AML-193 (cell line): Measurements from ENCODE around the gene ZRANB2.
A peak's percentile ranks its signal among the peaks of the same experiment; 100 is the strongest.

Experiments
- DNase-seq, 2 experiments: peaks; one replicate each; lab custom pipeline; 2025; lab: John Stamatoyannopoulos, UW

ZRANB2 gene

DNA sequence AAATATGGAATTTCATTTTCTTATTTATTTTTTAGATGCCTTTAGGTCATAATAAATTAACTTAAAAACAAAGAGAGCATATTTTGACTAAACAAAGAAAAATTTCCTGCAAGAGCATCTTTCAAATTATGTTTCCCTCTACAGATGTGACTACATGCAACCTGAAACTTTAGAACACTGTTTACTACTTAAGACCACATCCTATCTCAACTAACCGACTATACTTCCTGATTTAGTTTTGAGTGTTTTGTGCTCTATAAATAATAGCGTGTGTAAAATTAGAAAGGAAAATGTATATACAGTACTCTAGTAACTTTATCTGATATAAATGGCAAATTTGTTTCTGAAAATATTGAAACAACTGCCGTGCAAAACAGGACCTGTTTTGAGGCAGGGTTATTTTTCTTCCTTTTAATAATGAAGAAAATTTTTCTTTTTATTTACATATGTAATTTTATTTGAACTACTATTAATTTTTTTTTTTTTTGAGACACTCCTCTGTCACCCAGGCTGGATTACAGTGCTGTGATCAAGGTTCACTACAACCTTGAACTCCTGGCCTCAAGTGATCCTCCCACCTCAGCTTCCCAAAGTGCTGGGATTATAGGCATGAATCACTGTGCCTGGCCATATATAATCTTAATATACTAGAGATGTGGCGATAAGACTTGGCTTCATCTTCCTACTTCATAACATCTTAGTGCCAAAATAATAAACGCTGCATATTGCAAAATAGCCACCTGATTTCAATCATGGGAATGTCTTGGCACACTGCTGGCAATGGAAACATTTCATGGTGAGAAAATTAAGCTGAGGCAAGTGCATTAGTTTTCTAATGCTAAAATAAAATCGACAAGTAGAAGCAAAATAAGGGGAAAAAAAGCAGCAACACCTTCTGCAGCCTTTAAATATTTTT lies 12.3 kb downstream of the ZRANB2 start:
- DNase-seq = no peak

DNA sequence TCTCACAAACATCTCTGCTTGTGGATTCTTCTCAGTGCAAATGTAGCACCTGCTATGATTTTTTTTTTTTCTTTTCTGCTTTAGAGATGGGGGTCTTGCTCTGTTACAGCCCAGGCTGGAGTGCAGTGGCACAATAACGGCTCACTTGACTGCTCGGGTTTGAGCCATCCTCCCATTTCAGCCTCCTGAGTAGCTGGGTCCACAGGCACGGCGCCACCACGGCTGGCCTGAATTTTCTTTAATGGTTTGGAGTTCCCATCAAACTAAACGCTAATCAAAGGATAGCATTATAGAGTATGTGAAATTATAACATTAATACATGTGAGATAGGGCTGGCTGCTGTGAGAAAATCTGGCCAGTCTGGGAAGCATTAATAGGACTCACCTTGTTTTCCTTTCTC lies 26.0 kb downstream of the ZRANB2 start:
- no peak for DNase-seq

DNA sequence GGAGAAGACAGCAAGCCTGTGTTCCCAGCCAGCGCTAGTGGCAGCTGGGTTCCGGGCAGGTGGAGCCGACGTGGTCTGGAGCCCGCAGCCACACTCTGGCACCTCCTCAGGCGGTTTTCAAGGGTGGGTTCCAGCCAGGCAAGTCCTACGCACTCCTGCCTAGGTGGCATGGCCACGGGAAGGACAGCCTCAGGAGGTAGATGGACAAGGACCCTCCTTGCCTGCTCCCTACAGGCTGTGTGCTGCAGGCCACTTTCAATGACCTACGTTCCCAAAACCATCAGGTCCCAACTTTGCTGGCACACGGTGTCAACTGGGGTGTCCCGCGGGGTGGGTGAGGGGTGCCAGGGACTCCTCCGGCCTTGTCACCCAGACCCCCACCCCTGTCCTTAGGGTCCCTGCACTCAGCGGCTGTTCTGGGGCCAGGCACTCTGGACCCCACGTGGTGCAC lies 26.5 kb downstream of the ZRANB2 start:
- no peak for DNase-seq

DNA sequence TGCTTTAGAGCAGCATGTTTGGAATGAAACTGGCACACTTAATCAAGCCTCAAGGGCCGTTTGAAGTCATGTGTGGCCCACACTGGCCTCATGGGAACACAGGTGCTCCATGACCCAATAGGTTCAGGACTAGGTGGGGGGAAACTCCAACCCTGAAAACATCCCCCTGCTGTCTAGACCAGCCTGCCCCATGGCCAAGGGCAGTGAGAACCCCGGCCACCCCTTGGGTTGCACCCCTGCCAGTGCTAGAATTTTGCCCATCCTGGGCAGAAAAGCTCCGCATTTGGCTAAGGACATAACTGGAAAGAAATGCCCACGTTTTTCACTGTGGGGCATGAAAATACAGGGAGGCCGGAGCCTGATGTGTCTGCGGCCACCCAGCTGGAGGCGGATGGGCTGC lies 27.1 kb downstream of the ZRANB2 start:
- no peak for DNase-seq

DNA sequence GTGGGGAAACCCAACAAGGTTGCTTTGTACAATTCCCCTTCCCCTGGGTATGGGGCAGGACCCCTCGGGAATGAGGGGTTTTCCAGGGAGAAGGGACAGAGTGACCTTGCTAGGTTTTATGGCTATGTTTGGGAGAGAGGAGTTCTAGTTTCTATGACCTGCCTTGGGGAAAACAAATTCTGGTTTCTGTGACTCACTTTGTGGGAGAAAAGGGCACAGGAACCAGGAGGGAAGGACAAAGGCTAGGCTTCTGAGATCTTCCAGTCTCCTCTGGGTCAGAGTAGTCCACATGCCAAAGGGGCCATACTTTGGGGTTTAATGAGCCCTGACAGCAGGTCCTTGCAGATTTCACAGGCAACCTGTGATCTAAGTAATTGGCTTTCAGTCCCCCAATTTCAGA lies 27.7 kb downstream of the ZRANB2 start:
- no peak for DNase-seq

DNA sequence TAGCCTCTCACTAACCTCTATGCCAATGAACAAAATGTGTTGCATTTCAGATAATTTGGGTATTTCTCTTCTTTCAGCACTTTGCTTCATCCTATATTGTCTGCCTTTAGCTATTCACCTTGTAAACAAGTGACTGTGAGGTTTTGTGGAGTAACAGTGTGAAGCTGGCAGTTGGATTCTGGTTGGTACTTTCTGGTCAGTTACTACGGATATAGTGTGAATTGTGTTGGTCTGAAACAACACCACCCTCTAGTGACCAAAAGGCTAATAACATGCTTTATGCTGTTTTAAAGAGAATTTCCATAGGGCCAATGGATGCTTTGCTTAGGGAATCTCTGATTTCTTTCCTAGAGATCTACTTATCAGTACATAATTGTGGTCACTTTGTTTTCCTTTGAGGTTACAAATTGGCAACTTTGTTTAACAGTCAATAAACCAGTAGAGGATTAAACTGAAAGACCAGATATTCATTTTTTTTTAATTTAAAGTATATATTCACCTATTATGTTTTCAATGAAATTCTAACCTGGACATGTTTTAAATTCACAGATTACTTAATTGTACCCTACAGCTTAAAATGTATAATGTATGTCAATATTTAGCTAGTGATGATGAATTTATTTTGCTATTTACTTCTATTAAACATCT lies 30.8 kb downstream of the ZRANB2 start:
- DNase-seq = peak; percentile 65 to 68

DNA sequence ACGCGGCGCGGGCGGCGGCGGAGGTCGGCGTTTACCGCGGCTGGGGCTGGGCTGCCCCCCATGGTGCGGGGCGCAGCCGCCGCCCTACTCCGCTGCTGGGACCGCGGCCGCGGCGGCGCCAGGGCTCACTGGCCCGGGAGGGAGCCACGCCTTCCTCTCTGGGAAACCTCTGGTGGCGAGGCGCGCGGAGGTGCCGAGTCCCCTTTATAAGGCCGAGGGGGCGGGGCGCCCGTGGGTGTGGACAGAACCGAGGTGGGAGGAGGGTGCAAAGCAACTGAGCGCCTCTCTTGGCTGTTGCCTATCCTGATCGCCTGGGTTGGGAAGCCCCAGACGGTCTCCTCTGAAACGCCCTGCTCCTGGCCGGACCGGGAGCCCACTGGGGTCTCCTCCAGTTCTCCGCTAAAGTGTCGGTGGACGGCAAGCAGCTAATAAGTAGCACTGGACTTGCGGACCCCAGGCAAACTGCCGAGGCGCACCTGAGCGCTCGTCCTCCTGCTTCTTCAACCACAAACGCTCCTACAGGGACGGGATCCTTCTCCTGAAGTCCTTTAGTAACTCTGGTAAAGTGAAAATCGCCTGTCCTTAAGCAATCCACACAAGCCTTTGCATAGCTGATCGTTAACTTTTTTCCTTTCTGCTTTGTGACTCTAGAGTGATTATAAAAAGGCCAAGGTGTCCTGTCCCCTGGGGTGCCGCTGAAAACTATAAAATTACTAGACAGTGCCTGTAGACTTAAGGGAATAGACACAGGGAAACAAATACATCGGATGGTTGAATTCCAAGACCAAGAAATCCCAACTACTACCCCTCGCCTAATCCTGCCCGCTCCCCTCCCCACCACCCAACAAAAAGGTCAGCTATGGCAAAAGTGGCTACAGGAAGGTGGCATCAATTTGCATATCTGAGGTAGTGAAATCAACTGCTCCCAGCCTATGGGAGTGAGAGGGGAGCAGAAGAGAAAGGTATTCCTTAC lies 32.9 kb downstream of the ZRANB2 start, which contains the start of gene PTGER3:
TSS of gene PTGER3 (minus strand) at position 182 of the 973 bp plus-strand sequence. CDS start 239 bp downstream, outside the sequence.
- DNase-seq = peak; percentile 27 to 34

DNA sequence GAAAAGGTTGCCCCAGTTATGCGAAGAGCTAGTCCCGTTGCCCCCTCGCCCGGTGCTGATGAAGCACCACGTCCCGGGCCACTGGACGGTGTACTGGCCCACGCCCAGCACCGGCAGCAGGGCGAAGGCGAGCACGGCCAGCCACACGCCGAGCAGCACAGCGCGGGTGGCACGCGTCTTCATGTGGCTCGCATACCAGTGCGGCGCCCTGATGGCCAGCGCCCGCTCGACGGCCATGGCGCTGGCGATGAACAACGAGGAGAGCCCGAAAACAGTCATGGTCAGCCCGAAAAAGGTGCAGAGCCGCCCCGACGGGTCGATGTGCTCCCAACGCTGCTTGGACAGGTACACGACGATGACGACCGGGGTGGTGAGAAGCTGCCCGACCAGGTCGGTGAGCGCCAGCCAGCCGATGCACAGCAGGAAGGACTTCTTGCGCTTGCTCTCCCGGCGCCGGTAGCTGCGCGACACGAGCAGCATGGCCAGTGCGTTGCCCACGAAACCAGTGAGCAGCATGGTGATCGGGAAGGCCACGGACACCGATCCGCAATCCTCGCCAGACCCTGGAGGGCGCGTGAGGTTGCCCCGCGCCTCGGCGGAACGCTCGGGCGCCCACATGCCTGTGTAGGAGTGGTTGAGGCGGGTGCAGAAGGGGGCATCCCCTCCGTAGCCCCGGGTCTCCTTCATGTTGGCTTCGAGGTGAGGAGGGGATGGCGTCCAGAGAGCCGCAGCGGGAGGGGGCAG lies 33.8 kb downstream of the ZRANB2 start:
- no peak for DNase-seq

DNA sequence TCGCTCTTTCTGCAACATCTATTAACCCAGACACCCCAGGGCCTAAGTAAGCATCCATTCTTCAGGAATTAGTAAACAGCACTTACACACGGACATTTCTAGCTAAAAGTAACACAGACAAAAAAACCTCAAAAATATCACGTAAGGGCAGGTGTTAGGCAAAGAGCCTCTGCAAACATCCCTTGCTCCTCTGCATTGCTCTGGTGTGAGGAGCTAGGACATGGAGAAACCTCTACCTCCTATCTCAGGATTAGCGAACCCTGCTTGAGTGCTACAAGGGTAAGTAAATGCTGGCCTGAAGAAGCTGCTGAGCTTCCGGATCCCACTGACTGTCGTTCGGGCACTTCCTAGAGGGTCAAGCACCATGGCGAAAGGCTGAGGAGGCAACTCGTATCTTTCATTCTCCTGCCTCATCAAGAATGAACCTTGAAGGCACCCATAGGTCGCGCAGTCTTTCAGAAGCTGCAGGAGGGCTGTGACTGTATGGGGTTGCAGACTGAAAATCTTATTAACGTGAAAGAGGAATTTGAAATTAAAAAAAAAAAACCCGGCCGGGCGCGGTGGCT lies 35.3 kb downstream of the ZRANB2 start:
- peak; percentile 21 to 37 for DNase-seq

DNA sequence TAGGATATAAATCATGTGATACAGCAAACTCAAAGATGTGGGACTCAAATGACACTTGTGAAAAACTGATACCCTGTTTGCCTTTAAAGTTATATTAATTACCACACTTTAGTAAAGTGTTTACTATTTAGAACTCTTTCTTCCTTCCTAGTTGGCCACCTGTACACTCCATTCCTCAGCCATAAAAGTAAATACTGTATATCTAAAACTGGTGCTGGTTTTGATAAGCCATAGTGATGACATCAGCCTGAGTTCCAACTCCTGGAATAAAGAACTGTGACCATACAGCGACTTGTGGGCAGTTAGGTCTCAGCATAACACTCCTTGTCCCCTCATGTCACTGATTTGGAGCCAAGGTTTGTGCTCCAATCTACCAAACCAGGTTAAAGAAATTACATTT lies 36.0 kb downstream of the ZRANB2 start:
- no peak for DNase-seq

DNA sequence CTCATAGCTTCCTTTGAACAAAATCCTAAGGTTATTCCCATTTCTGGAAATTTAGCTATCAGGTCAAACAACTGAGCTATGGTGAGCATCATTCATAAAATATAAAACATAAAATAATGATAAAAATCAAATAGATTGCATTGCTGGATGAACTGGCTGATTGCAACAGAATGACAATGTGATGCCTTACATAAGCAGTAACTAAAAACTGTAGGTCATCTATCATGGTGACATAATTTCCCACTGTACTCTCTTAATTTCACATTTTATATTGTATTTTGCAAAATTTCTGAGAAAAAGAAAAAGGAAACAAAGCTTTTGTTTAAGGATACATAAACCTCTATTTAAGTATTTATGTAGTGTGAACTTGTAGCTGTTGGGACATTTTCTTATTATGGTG lies 37.8 kb downstream of the ZRANB2 start:
- peak; percentile 8 to 24 for DNase-seq

DNA sequence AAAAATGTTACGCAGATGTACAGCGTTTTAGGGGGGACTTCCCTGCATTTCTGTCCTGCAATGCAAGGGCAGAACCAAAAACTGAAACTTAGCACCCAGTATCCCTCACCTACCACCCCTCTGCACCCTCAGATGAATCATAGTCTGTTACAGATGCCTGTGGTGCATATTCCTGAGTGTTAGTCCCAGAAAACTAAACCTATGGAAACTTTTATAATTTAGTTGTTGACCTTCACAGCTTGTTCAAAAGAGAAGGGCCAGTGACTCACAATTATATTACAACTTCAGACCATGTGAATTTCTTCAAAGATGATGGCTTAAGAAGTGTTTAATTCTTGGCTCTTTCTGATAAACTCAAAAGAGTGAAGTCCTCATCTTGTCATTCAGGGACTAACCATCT lies 39.0 kb downstream of the ZRANB2 start:
- no peak for DNase-seq

DNA sequence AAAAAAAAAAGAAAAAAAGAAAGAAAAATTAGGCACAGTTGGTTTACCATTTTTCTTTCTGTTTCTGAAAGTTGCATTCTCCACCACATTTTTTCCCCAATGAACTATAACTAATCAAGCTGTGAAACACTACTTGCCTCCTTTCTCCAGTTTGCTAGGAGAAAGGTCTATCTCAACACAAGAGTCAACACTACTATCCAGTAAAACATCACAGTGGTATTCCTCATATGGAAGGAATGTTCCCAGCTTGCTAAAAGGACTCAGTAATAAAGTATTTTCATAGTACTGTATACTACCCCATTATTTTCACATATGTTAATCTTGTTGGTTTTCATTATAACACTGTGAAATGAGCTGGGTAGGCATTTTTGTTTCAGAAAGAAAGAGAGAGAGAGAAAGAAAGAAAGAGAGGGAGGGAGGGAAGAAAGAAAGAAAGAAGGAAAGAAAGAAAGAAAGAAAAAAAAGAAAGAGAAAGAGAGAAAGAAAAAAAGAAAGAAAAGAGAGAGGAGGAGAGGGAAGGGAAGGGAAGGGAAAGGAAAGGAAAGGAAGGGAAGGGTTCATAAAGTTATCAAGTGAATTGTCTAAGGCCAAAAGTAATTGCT lies 41.1 kb downstream of the ZRANB2 start:
- no peak for DNase-seq

DNA sequence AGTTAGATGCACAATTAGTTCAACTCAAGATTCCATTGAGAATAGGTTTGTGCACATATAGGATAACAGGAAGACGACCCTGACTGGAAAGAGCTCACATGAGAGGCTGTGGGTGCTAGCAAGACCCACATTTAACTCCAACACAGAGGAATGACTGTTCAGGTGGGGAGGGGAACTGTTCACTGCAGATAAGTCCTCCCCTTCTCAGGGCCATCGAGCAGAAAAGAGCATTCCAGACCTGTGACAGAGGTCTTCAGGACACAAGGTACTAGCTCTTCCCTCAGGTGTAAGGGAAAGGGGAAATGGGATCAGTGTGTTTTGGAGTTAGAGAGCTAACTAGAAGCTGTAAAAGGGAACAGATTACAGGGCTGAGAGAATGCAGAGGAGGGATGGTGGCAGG lies 41.9 kb downstream of the ZRANB2 start:
- DNase-seq = no peak

DNA sequence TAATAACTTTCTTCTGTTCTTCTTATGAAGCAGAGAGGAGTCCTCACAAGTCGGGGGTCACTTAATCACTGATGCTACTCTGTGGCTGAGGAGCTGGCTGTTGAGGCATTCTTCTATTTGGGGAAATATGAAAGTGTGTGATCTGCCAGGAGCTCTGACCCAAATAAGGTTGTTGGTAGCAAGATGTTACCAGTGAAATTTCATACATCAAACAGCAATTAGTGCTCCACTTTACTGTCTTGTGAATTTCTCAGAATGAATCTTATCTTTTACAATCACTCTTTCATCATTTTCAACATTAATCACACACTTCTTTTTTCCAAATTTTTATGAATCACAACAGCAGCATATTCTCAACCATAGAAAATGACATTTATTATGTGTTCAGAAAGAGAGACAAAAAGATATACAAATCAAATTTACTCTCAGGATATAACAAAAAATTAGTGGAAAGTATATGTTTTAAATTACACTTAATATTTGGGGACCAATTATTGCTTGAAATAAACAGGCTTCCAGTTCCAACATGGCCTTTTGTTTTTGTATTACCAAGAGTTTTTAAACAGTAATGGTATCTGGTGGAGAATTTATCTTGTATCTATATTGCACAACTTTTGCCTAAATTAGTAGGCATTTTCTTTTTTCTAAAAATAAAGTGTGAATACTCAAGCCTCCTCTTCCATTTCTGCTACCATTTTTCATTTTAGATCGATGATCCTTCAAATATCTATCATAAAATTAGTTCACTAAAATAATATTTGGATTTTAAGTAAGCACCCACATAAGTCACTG lies 42.8 kb downstream of the ZRANB2 start:
- DNase-seq = no peak

DNA sequence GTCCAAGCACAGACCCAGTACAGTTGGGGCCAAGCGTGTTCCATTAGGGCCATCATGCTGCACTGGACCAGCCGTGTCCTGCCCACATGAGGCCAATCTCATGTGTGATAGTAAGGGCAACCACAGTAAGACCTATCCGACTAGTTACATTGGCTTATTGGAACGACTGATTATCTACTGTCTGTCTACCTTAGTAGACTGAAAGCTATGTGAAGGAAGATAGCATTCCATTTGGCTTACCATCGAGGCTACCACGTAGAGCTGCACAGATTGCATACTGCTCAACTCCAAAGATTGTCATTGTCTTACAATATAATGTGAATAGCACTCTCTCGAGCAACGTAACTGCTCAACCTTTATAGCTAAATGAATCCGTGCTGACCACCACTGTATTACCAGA lies 43.8 kb downstream of the ZRANB2 start:
- no peak for DNase-seq

DNA sequence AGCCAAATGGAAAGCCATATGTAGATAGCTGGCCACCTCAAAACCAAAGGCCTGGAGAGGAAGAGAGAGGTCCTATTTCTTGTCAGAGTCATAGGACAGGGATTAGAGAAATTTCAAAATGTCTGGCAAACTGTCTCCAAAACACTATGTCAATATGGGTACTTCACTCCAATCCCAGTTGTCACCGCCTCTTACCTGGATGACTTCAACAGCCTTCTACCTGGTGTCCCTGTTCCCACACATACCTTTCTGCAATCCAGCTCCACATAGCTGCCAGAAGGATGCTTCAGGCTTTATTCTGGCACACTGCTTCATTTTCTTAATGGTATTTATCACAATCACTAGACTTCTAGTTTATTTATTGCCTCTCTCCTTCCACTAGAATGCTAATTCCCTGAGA lies 47.7 kb downstream of the ZRANB2 start:
- no peak for DNase-seq

DNA sequence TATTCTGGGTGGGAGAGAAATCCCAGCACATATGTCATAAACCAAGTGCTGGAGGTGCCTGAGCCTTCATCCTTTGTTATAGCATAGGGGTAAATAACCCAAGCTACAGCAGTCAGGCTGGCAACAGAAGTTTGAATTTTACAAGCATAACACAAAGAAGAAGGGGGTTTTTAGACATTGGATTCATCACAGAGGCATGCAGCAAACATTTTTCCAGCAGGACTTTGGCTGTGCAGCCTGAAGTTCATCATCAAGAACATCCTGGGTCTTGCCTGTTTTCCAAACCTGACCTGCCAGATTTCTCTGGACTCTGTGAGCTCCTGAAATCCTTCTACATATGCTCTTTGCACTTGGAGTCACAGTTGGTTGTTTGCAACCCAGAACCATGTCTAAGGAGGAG lies 49.4 kb downstream of the ZRANB2 start:
- no peak for DNase-seq

DNA sequence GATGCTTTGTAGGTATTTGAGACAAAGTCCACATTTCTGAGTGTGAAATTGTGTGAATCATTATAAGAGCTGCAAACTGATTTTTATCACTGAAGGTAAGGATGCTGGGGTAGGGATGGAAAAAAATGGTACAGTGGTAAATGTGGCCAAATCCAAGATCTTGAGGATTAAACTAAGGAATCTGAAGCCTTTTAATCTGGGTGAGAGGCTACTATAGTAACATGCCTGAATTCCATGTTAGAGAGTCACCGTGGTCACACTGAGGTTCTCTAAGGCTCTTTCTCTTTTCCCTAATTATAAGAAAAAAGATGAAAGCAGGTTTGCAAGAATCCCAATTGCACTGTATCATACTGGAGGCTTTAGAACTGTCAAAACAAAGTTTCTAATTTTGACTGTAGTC lies 50.8 kb downstream of the ZRANB2 start:
- DNase-seq = no peak

DNA sequence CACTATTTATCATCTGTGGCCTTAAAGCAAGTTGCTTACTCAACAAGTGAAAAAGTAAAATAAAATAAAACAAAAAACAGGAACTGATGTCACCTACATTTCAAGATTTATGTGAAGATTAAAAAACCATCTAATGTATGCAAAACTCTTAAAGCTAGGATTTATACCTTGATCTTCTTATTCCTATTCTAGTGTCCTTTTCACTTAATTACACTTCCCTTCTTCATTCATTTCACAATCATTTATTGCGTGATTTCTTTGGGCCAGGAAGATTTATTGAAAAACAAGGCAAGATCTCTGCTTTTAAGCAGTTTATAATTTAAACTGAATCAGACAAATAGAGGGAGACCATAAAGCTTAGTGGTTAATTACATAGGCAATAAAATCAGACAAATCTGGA lies 51.9 kb downstream of the ZRANB2 start:
- no peak for DNase-seq
